HG02852 (cell line): ENCODE data around the gene RABL2B.
A peak's percentile ranks its signal among the peaks of the same experiment; 100 is the strongest.
"Not testable (repeated sequence)": the region's sequence is repeated elsewhere in the genome, so short reads cannot be mapped to it uniquely, and the experiment has no call there.

Experiments used
- ATAC-seq: cut with Tn5 transposase; IDR thresholded peaks from one replicate; pipeline ENCODE4 v1.9.1; 2021; ENCODE audit warnings: mild to moderate bottlenecking, moderate library complexity; ENCODE audit not compliant: unreplicated experiment

The RABL2B gene

GRCh38 chr22:50783033-50783879, at the start of gene RABL2B:
RABL2B (minus strand) TSS chr22:50783636; CDS start chr22:50782294, 1,342 bp downstream.
- ATAC-seq = peak; percentile 98

DNA sequence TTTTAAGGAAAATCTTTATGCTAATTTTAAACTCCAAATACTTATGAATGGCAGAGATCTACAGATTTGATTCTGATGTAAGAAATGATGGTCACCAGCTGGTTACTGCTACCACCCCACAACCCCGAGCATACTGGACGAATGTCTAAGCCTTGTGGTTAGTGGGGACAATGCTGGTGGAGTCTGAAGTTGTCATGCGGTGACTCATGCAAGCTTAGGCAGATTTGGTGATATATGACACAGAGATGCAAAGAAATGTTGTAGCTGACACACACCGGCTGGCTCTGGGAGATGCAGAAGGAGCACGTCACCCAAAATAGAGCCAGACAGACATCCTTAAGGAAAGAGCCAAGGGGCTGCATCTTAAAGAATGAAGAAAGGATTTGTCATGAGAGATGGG, 3.5 kb upstream of the RABL2B start:
- ATAC-seq = not testable (repeated sequence)

- not testable (repeated sequence) for ATAC-seq
These were observed 1.9 kb upstream of the RABL2B start for GRCh38 chr22:50785289-50785688.

DNA sequence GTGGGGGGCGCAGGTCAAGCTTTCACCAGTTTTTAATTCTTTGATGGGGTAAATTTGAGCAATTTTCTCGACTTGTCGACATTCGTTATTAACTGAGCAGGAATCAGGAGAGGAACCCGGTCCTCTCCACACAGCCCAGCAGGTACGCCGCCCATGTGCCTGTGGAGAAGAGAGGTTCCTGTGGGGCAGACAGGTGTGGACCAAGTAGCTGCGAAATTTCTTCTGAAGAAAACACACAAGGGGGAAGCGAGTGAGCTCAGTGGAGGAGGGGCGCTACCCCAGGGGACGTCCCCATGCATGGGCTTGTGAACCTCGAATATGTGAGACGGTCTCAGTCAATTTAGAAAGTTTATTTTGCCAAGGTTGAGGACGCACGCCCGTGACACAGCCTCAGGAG, 442 bp upstream of the RABL2B start:
- peak; percentile 11 for ATAC-seq

- ATAC-seq = not testable (repeated sequence)
These were observed 1.2 kb downstream of the RABL2B start for GRCh38 chr22:50782253-50782652.

GRCh38 chr22:50780244-50780643, 3.2 kb downstream of the RABL2B start:
- not testable (repeated sequence) for ATAC-seq

DNA sequence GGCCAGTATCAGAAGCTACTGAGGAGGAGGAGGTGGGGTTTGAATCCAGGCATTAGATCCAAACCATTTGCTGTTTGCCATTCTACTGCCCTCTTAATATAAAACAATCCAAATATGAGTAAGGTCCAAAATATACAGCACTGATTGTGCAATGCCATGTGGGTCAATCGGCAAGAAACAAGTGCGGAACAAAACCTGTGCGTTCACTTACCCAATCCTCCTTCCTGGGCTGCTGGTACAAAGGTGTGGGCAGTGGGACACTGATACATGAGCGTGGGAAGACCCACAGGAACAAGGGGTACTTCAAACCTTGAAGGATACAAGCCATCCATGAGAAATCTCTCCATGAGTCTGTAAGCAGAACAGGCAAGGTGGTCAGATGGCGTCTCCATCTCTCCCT, 5.8 kb downstream of the RABL2B start:
- not testable (repeated sequence) for ATAC-seq

DNA sequence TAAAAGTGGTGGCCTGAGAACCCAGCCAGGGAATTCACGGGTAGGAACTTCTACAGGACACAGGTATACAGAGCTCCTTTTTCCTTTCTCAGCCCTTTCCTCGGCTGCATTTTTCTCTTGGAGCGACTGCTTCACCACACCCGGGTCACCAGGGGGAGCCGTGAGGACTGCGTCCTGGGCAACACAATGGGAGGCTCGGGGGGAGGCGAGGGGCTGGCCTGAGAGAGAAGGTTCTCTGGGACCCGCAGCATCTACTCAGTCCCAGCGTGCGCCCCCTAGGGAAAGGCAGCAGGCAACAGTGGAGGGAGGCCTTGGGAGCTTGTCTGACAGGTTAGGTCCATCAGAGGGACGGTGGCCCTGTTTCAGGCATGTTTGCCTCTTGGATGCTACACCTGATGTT, 8.3 kb downstream of the RABL2B start:
- not testable (repeated sequence) for ATAC-seq

DNA sequence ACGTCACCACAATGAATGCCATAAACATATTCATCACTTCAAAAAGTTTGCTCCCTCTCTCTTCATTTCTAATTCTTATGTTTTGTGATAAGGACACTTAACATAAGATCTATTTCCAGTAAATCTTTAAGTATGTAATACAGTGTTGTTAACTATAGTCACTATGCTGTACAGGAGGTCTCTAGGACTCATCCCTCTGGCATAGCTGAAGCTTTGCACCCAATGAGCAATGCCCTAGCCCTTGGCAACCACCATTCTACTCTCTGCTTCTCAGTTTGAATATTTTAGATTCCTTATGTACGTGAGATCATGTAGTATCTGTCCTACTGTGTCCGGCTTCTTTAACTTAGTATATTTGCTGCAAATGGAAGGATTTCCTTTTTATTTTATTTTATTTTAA, 19.1 kb downstream of the RABL2B start:
- ATAC-seq = not testable (repeated sequence)

DNA sequence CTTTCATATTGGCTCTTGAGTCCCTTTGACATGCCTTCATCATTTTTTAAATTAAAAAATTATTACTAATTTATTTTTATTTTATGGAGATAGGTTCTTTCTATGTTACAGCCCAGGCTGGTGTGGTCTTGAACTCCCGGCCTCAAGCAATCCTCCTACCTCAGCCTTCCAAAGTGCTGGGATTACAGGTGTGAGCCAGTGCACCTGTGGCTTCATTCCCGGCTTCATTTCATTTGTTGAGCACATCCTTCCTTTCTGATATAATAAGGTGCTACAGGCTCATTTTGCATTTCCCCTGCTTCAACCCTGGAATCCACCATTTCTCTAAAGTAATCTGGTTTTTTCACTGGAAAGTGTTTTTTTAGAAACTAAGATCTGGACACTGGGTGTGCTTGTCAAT, 21.6 kb downstream of the RABL2B start:
- ATAC-seq = not testable (repeated sequence)

DNA sequence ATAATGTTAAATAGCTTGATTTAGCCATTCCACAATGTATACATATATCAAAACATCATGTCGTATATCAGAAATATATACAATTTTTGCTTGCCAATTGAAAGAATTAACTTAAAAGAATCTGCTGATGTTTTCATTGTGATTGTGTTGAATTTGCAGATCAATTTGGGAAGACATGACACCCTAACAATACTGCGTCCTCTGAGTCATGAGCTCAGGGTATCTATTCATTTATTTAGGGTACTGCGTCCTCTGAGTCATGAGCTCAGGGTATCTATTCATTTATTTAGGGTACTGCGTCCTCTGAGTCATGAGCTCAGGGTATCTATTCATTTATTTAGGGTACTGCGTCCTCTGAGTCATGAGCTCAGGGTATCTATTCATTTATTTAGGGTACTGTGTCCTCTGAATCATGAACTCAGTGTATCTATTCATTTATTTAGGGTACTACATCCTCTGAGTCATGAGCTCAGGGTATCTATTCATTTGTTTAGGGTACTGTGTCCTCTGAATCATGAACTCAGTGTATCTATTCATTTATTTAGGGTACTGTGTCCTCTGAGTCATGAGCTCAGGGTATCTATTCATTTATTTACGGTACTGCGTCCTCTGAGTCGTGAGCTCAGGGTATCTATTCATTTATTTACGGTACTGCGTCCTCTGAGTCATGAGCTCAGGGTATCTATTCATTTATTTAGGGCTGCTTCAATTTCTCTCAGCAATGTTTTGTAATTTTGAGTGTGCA, 23.7 kb downstream of the RABL2B start:
- ATAC-seq = not testable (repeated sequence)

- not testable (repeated sequence) for ATAC-seq
These were observed 26.4 kb downstream of the RABL2B start for GRCh38 chr22:50756949-50757491.

GRCh38 chr22:50756406-50756805, 27.0 kb downstream of the RABL2B start:
- not testable (repeated sequence) for ATAC-seq

- ATAC-seq = not testable (repeated sequence)
These were observed 28.2 kb downstream of the RABL2B start for GRCh38 chr22:50755251-50755650.

DNA sequence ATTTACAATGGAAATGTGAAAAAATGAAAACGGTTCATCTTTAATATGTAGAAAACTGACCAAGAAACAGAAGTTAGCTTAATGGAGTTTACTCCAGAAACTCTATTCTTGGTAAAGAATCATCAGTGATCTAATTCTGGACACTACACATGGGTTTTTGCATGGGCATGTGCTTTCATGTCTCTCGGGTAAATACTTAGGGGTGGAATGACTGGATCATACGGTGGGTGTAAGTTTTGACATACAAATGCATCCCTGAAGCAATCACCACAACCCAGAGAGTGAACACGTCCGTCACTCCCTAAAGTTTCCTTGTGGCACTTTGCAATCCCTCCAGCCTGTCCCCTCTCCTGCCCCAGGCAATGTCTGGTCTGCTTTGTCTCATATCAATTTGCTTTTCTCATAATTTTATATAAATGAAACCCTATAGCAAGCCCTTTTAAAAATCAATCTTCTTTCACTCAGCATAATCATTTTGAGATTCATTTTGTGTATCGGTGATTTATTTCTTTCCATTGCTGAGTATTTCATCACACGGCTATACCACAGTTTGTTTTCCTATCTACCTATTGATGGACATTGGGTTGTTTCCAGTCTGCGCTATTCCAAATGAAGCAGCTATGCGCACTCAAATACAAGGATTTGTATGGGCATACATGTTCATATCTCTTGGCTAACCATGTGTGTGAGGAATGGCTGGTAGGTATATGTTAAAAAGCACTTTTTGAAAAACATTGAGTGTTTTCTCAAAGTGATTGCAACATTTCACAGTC, 33.9 kb downstream of the RABL2B start:
- ATAC-seq = not testable (repeated sequence)

GRCh38 chr22:50748630-50749029, 34.8 kb downstream of the RABL2B start:
- ATAC-seq = not testable (repeated sequence)

DNA sequence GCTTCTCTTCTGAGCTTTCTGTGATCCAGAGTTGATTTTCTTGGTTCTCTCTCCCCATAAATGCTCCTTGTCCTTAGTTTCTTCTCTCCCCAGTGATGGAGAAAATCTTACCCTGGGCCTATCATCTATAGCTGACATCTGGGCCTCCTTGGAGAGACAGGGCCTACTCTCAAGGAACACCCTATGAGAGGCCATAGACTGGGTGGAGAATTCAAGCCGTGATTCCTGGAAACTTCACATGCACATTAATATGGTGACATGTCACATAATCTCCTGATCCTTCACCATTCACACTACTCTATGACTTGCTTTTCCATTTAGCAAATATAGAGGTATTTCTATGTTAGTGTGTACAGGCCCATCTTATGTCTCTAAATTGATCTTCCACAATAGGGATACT, 35.9 kb downstream of the RABL2B start:
- not testable (repeated sequence) for ATAC-seq

DNA sequence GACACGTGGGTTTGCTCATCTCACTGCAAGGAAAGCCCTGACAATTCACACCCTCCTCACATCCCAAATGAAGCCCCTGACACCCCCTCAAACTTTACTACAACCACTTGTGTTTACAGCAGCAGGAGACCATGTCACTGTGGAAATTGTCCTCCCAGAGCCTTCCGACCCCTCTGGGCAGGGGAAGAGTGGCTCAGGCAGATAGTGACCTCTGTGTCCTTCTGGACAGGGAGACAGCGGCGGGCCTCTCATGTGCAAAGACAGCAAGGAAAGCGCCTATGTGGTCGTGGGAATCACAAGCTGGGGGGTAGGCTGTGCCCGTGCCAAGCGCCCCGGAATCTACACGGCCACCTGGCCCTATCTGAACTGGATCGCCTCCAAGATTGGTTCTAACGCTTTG, 39.0 kb downstream of the RABL2B start:
- not testable (repeated sequence) for ATAC-seq

GRCh38 chr22:50740714-50741113, 42.7 kb downstream of the RABL2B start:
- not testable (repeated sequence) for ATAC-seq

DNA sequence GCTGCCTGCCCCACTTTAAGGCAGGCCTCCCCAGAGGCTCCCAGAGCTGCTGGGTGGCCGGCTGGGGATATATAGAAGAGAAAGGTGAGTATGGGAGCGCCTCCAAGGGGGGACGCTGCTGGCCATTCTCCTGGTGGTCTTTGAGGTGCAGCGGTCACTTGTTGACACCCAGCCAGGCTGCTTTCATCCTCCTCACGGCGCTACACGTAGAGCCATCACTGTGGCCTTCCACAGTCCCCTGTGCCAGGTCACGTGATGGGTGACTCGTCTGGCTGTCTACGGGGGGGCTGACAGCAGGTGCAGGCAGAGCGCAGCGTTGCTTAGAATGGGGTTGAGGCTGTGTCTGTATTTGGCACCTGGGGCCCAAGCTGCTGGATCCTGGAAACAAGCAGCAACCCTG, 43.5 kb downstream of the RABL2B start:
- ATAC-seq = no peak

DNA sequence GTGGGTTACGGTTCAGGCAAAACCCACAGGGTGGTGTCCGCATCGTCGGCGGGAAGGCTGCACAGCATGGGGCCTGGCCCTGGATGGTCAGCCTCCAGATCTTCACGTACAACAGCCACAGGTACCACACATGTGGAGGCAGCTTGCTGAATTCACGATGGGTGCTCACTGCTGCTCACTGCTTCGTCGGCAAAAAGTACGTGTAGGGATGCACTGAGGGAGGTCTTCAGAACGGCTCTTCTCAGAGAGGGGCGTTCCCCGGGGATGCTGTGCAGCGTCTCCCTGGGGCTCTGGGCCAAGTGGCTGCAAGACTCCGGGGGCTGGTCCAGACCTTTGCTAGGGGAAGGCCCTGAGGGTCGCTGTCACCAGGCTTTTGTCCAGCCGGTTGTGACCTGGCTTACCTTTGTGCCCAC, 44.2 kb downstream of the RABL2B start:
- no peak for ATAC-seq
